ENCODE results near the gene BLID. TPM values are rescaled to one million over a fixed set of nuclear protein-coding genes. Genes with fewer than 3 reads are reported as not detected.

The BLID gene
- total and polyA plus RNA-seq, 2 experiments from 2014 or later, result not detected

GRCh38 chr11:122113836-122114825 is 1.9 kb downstream of the BLID start (continued):
- no peak for TF ChIP-seq CTCF (conservative IDR thresholded peaks at IDR 0.05; ENCODE audit: low read depth in 2 of 2)
- TF ChIP-seq ZNF114 (CRISPR knock-in tag; IDR thresholded peaks at IDR 0.05), result no peak
- no peak for TF ChIP-seq EZH2phosphoT487 (IDR thresholded peaks at IDR 0.05; ENCODE audit: unreplicated experiment)
- no peak for TF ChIP-seq POLR2AphosphoS5 (IDR thresholded peaks at IDR 0.05; ENCODE audit: low read depth)
- no peak for TF ChIP-seq STAT1 (IDR thresholded peaks at IDR 0.05; ENCODE audit: unreplicated experiment)
- TF ChIP-seq CREB1 (CRISPR knock-in tag; IDR thresholded peaks at IDR 0.05; ENCODE audit: low read depth), result no peak
- TF ChIP-seq ETS1 (IDR thresholded peaks at IDR 0.05), result no peak
- TF ChIP-seq REST (IDR thresholded peaks at IDR 0.05; ENCODE audit: unreplicated experiment), result no peak
- no peak for TF ChIP-seq EZH2 (IDR thresholded peaks at IDR 0.05; ENCODE audit: low read depth, unreplicated experiment)

Measured in GM23338 (cell line).